IMR-90 (cell line): ENCODE data around the gene SHISA4. TPM values are rescaled to one million over a fixed set of nuclear protein-coding genes. Genes with fewer than 3 reads are reported as not detected.
A peak's percentile ranks its signal among the peaks of the same experiment; 100 is the strongest.

Experiments
- ATAC-seq: fragments of 200-7000 bp; cut with Tn5 transposase; 2 replicates; pipeline ENCODE4 v1.9.1; 2020; ENCODE audit warnings: low read depth, mild to moderate bottlenecking, moderate library complexity
- BruUV-seq: library from RNA; stranded (reverse); fragments of 400-500 nt; replicated peaks from 2 replicates; lab custom pipeline; 2021; lab: Mats Ljungman, UMichigan
- CTCF ChIA-PET: fragments of 300-600 bp; formaldehyde crosslinking; extraction: SDS; loops from one replicate; lab custom pipeline; 2021; ENCODE audit warnings: antibody characterized with exemption; lab: Yijun Ruan, JAX
- POLR2A ChIA-PET: fragments of 300-600 bp; sonication (Branson Sonifier 250); formaldehyde crosslinking; loops from one replicate; lab custom pipeline; 2022; ENCODE audit warnings: antibody characterized with exemption; ENCODE audit not compliant: unreplicated experiment; lab: Charles Lee
- DNase-seq: peaks from one replicate; pipeline ENCODE4 v3.0.0; 2013
- H2AFZ ChIP-seq: replicated peaks from 2 replicates; pipeline ENCODE3; 2013; ENCODE audit warnings: low read length, mild to moderate bottlenecking; ENCODE audit not compliant: poor library complexity
- H2AK5ac ChIP-seq: 2 replicates; pipeline ENCODE4 v1.6.1; 2013; ENCODE audit warnings: low read depth, low read length, inconsistent platforms
- H2AK9ac ChIP-seq: replicated peaks from 2 replicates; pipeline ENCODE3; 2013; ENCODE audit warnings: mild to moderate bottlenecking, low read depth, low read length, moderate library complexity; ENCODE audit not compliant: poor library complexity
- H2BK120ac ChIP-seq: 2 replicates; pipeline ENCODE4 v1.6.1; 2013; ENCODE audit warnings: low read depth, low read length, inconsistent platforms
- H2BK15ac ChIP-seq: 3 replicates; pipeline ENCODE4 v1.6.1; 2013; ENCODE audit warnings: low read depth, low read length, inconsistent platforms
- H2BK20ac ChIP-seq: 2 replicates; pipeline ENCODE4 v1.6.1; 2013; ENCODE audit warnings: low read depth, mild to moderate bottlenecking, inconsistent platforms, low read length, moderate library complexity
- H2BK5ac ChIP-seq: 2 replicates; pipeline ENCODE4 v1.6.1; 2013; ENCODE audit warnings: mild to moderate bottlenecking, low read depth, low read length, inconsistent platforms; ENCODE audit not compliant: poor library complexity, severe bottlenecking
- H3K14ac ChIP-seq: replicated peaks from 2 replicates; pipeline ENCODE4 v1.6.1; 2013; ENCODE audit warnings: low read depth, low read length, inconsistent platforms
- H3K18ac ChIP-seq: 2 replicates; pipeline ENCODE4 v1.6.1; 2013; ENCODE audit warnings: low read depth, low read length, control low read depth
- H3K23ac ChIP-seq: 2 replicates; pipeline ENCODE4 v1.6.1; 2013; ENCODE audit warnings: low read depth, low read length, inconsistent platforms
- H3K27ac ChIP-seq: 2 replicates; pipeline ENCODE4 v1.5.1; 2013; ENCODE audit warnings: mild to moderate bottlenecking, control low read depth, low read length; ENCODE audit not compliant: insufficient read depth
- H3K27me3 ChIP-seq: 2 replicates; pipeline ENCODE4 v1.6.1; 2013; ENCODE audit warnings: low read length; ENCODE audit not compliant: control insufficient read depth, insufficient read depth
- H3K36me3 ChIP-seq: 2 replicates; pipeline ENCODE4 v1.6.1; 2013; ENCODE audit warnings: low read length, mixed read lengths; ENCODE audit not compliant: control insufficient read depth, insufficient read depth
- H3K4ac ChIP-seq: 2 replicates; pipeline ENCODE4 v1.6.1; 2013; ENCODE audit warnings: low read depth, low read length, inconsistent platforms
- H3K4me1 ChIP-seq: 2 replicates; pipeline ENCODE4 v1.6.1; 2013; ENCODE audit warnings: low read length, mixed read lengths; ENCODE audit not compliant: control insufficient read depth, insufficient read depth
- H3K4me2 ChIP-seq: 2 replicates; pipeline ENCODE4 v1.6.1; 2013; ENCODE audit warnings: low read depth, mild to moderate bottlenecking, control low read depth, low read length, moderate library complexity
- H3K4me3 ChIP-seq: 2 replicates; pipeline ENCODE4 v1.5.1; 2013; ENCODE audit warnings: low read depth, mild to moderate bottlenecking, control low read depth, low read length, moderate library complexity; ENCODE audit not compliant: insufficient read depth
- H3K56ac ChIP-seq: 2 replicates; pipeline ENCODE4 v1.6.1; 2013; ENCODE audit warnings: low read length, inconsistent platforms; ENCODE audit not compliant: insufficient read depth; ENCODE audit errors: extremely low read depth
- H3K79me1 ChIP-seq, 2 experiments: 2 replicates each; pipeline ENCODE4 v1.6.1; 2013; ENCODE audit warnings: low read length in 2 of 2, inconsistent platforms in 1 of 2, low read depth in 1 of 2
- H3K9ac ChIP-seq: 2 replicates; pipeline ENCODE4 v1.6.1; 2013; ENCODE audit warnings: low read depth, low read length, control low read depth
- H3K9me1 ChIP-seq: 2 replicates; pipeline ENCODE4 v1.6.1; 2013; ENCODE audit warnings: low read length, inconsistent platforms; ENCODE audit not compliant: insufficient read depth
- H3K9me3 ChIP-seq: 2 replicates; pipeline ENCODE4 v1.6.1; 2013; ENCODE audit warnings: low read length; ENCODE audit not compliant: control insufficient read depth, insufficient read depth
- H4K20me1 ChIP-seq: 2 replicates; pipeline ENCODE4 v1.6.1; 2013; ENCODE audit warnings: low read length, inconsistent platforms; ENCODE audit not compliant: insufficient read depth
- H4K5ac ChIP-seq: 2 replicates; pipeline ENCODE4 v1.6.1; 2013; ENCODE audit warnings: mild to moderate bottlenecking, low read depth, low read length, control low read depth
- H4K8ac ChIP-seq, 2 experiments: 2 replicates each; pipeline ENCODE4 v1.6.1; 2013; ENCODE audit warnings: low read depth in 2 of 2, low read length in 2 of 2, control low read depth in 1 of 2, inconsistent platforms in 1 of 2
- H4K91ac ChIP-seq: 2 replicates; pipeline ENCODE4 v1.6.1; 2013; ENCODE audit warnings: low read depth, low read length, inconsistent platforms; ENCODE audit not compliant: insufficient read depth
- CHD1 ChIP-seq: IDR thresholded peaks from 2 replicates; pipeline ENCODE4 v1.6.1; 2012; ENCODE audit warnings: low read depth, low read length, improper control_type of control experiment
- CTCF ChIP-seq: conservative IDR thresholded peaks from 2 replicates; pipeline ENCODE4 v1.5.1; 2012; ENCODE audit warnings: mild to moderate bottlenecking, low read depth, low read length, improper control_type of control experiment
- FOS ChIP-seq: fragments of 150-350 bp; IDR thresholded peaks from 2 replicates; pipeline ENCODE4 v1.6.1; 2016; ENCODE audit warnings: low read depth, low read length
- POLR2A ChIP-seq: IDR thresholded peaks from 2 replicates; pipeline ENCODE4 v1.6.1; 2012; ENCODE audit warnings: mild to moderate bottlenecking, low read depth, low read length
- RAD21 ChIP-seq: IDR thresholded peaks from 2 replicates; pipeline ENCODE4 v1.6.1; 2012; ENCODE audit warnings: low read length, improper control_type of control experiment
- RCOR1 ChIP-seq: IDR thresholded peaks from 2 replicates; pipeline ENCODE4 v1.6.1; 2012; ENCODE audit warnings: mild to moderate bottlenecking, low read length, improper control_type of control experiment; ENCODE audit not compliant: insufficient replicate concordance
- WGBS, 2 experiments: methylation state at CpG; one replicate each; pipeline versions ENCODE4 v1.1.5 to v1.1.7; 2013; ENCODE audit warnings: missing lambda C conversion rate in 2 of 2; ENCODE audit not compliant: insufficient read length in 1 of 2; ENCODE audit errors: extremely low coverage in 2 of 2; 5-methylcytosine and 5-hydroxymethylcytosine counted together
- dilution Hi-C: fragments of 300-500 bp; cut with HindIII; formaldehyde crosslinking; loops from one replicate; pipeline ENCODE4 v1.14.3; 2018; ENCODE audit warnings: low sequenced_read_pairs; ENCODE audit not compliant: unreplicated experiment
- in situ Hi-C: fragments of 300-500 bp; cut with MboI; formaldehyde crosslinking; loops from 3 replicates; pipeline ENCODE4 v1.14.3; 2019; ENCODE audit warnings: low sequenced_read_pairs, inconsistent platforms, mixed read lengths
- intact Hi-C: fragments of 100-400 bp; cut with micrococcal nuclease; formaldehyde crosslinking; loops from 2 replicates; pipeline ENCODE4 v1.10.0; 2022
- polyA plus RNA-seq, 3 experiments: library from polyadenylated mRNA; depleted of rRNA; stranded (reverse); fragments of >200 nt; gene quantifications; 2 replicates each; pipeline ENCODE4 v1.2.3, GENCODE V29; 2012; ENCODE audit warnings: low replicate concordance in 1 of 3
- total RNA-seq: library from RNA; depleted of rRNA; stranded (reverse); fragments of >200 nt; gene quantifications from 2 replicates; pipeline ENCODE4 v1.2.3, GENCODE V29; 2012

Gene SHISA4
- total and polyA plus RNA-seq, 2 of the 4 experiments (the other 2 are of a cell fraction): 10.0 to 34.8 TPM

DNA sequence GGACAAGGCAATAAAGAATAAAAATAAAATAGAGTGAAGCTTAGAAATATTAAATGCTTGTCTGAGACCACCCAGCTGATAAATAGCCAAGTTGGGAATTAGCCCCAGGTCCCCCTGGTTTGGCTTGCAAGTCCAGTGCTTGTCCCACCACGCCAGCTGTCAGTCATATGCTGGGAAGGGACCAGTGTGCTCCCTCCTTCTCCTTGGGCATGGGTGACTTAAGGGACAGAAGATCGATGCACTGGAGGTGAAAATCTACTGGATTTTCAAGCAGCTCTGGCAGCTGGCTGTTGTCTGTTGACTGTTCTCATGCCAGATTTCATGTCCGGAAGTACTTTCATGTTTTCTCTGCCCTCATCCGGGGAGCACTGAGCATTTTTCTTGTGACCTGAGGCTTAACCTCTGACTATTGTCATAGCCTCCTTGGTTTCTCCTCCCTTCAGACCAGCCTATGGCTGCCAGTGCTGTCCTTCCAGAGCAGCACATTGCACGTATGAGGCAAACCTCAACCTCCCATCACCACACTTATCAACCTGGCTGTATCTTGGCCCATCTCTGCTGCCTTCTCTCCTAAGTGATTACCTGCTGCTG is 45.2 kb downstream of the SHISA4 start:
- intact Hi-C loops (no loop called here), in situ Hi-C loops (no loop called here), dilution Hi-C loops (no loop called here)
- Histone ChIP-seq H2BK120ac (peak overlapping the region; percentile 63; the same call in 1 of the 2 replicates), H2BK5ac (peak overlapping the region; percentile 52), H3K4ac (peak overlapping the region; percentile 13), H3K18ac (no peak overlapping the region), H3K4me2 (peak overlapping the region; percentile 27; the same call in 1 of the 2 replicates), H4K20me1 (peaks cover 6% of the 10 kb centered on the region; the same call in 1 of the 2 replicates), H3K4me3 (no peak overlapping the region), H3K9ac (no peak overlapping the region), H3K14ac (peak overlapping the region; percentile 16; the same call in 1 of the 2 replicates), H3K23ac (peak overlapping the region; percentile 11), H3K56ac (no peak overlapping the region), H4K91ac (peak overlapping the region; percentile 61; the same call in 1 of the 2 replicates), H2AK9ac (peak overlapping the region; percentile 63), H3K27ac (peak overlapping the region; percentile 45), H3K9me3 (no peaks in the 10 kb centered on the region; the same call in 1 of the 2 replicates), H3K27me3 (no peaks in the 10 kb centered on the region), H3K4me1 (peaks cover 15% of the 10 kb centered on the region), H3K36me3 (peaks cover 17% of the 10 kb centered on the region), H2BK20ac (peak overlapping the region; percentile 16; the same call in 1 of the 2 replicates), H4K5ac (peak overlapping the region; percentile 58; the same call in 1 of the 2 replicates), H2AFZ (peak overlapping the region; percentile 79), H4K8ac (peak overlapping the region in 1 of 2 experiments; percentile 32; a peak in 2 of 4 replicates), H3K79me1 (peaks cover 23 to 68% of the 10 kb centered on the region in 2 experiments), H2BK15ac (peak overlapping the region; percentile 0; the same call in 1 of the 3 replicates), H3K9me1 (peaks cover 23% of the 10 kb centered on the region), H2AK5ac (peak overlapping the region; percentile 89)
- 22% methylated on average over 3 of the region's 5 CpGs; no CpG with 5 or more reads in 1 of the 2 experiments for WGBS, 2 experiments
- BruUV-seq: no TSS peak
- ChIA-PET POLR2A (no interaction called here), CTCF (interaction anchor here (1.2 kb wide), 1 partner anchor 38 kb away, joined by 5 read pairs; no protein-coding TSS in a partner anchor)
- DNase-seq (peak; percentile 57), ATAC-seq (peak; percentile 48)
- TF ChIP-seq CHD1 (no peak), RCOR1 (no peak), FOS (no peak), CTCF (no peak), POLR2A (no peak), RAD21 (no peak)
